ENCODE measurements around the gene SPDYE1.
"Not testable (repeated sequence)": the region's sequence is repeated elsewhere in the genome, so short reads cannot be mapped to it uniquely, and the experiment has no call there.

- TF ChIP-seq, protein P1, sequence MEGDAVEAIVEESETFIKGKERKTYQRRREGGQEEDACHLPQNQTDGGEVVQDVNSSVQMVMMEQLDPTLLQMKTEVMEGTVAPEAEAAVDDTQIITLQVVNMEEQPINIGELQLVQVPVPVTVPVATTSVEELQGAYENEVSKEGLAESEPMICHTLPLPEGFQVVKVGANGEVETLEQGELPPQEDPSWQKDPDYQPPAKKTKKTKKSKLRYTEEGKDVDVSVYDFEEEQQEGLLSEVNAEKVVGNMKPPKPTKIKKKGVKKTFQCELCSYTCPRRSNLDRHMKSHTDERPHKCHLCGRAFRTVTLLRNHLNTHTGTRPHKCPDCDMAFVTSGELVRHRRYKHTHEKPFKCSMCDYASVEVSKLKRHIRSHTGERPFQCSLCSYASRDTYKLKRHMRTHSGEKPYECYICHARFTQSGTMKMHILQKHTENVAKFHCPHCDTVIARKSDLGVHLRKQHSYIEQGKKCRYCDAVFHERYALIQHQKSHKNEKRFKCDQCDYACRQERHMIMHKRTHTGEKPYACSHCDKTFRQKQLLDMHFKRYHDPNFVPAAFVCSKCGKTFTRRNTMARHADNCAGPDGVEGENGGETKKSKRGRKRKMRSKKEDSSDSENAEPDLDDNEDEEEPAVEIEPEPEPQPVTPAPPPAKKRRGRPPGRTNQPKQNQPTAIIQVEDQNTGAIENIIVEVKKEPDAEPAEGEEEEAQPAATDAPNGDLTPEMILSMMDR (conservative IDR thresholded peaks at IDR 0.05 in 1 of 2, IDR thresholded peaks at IDR 0.05 in 1 of 2; ENCODE audit: low read depth in 1 of 2, low read length in 2 of 2), result not testable (repeated sequence)
- not testable (repeated sequence) for TF ChIP-seq EZH2 (IDR thresholded peaks at IDR 0.05; ENCODE audit: low read length, missing control alignments)
These were observed 10.2 kb upstream of the SPDYE1 start for GRCh38 chr7:43987476-43987875.

All from fibroblast of lung (primary cell).